ENCODE measurements around the gene KLF6. TPM values are rescaled to one million over a fixed set of nuclear protein-coding genes. Genes with fewer than 3 reads are reported as not detected.

Gene KLF6
- polyA plus RNA-seq, 1 of the 3 experiments (the other 2 are of a cell fraction) = 148 TPM

- POLR2A ChIA-PET = no interaction called here
- H3K4me1 ChIP-seq (ENCODE audit: control insufficient read depth in 1 of 2, insufficient read depth in 2 of 2, low read depth in 1 of 2, low read length in 1 of 2) = peaks cover 16 to 45% of the 10 kb centered on the region in 2 experiments
- no peaks in the 10 kb centered on the region for H3K36me3 ChIP-seq (replicated peaks in 1 of 2; ENCODE audit: control insufficient read depth in 1 of 2, insufficient read depth in 2 of 2, low read length in 1 of 2)
- H3F3A ChIP-seq (replicated peaks; ENCODE audit: insufficient read depth) = peaks cover 31% of the 10 kb centered on the region
- peak overlapping the region; percentile 60 to 100; a peak in 3 of 4 replicates for H3K27ac ChIP-seq (ENCODE audit: low read depth in 2 of 2, low read length in 1 of 2)
- WGBS (ENCODE audit: low lambda C conversion rate) = 34% methylated on average over 7 of the region's 7 CpGs
- no peak for DNase-seq
- no peaks in the 10 kb centered on the region for H3K27me3 ChIP-seq (ENCODE audit: insufficient read depth)
- peak overlapping the region; percentile 69 for H3K4me2 ChIP-seq
- CTCF ChIA-PET = interaction anchor here (0.6 kb wide), 1 partner anchor 408 kb away, joined by 5 read pairs; no protein-coding TSS in a partner anchor
- no peaks in the 10 kb centered on the region for H3K9me2 ChIP-seq
- H4K20me1 ChIP-seq (ENCODE audit: insufficient read depth) = no peaks in the 10 kb centered on the region
- H2AFZ ChIP-seq (ENCODE audit: low read depth) = no peak overlapping the region
- H3K9me3 ChIP-seq = no peaks in the 10 kb centered on the region
- H3K79me2 ChIP-seq (ENCODE audit: insufficient read depth) = no peaks in the 10 kb centered on the region
- peak overlapping the region in 1 of 2 experiments; percentile 28; a peak in 2 of 4 replicates for H3K4me3 ChIP-seq (ENCODE audit: low read depth in 2 of 2, low read length in 1 of 2)
- H3K9ac ChIP-seq = peak overlapping the region; percentile 91
- no peak for TF ChIP-seq EZH2phosphoT487 (IDR thresholded peaks at IDR 0.05; ENCODE audit: borderline replicate concordance, low read depth)
- TF ChIP-seq NRF1 (IDR thresholded peaks at IDR 0.05; ENCODE audit: low read depth, low read length) = no peak
- peak; percentile 86 for TF ChIP-seq PBX3 (IDR thresholded peaks at IDR 0.05)
- TF ChIP-seq FOXM1 (IDR thresholded peaks at IDR 0.05; ENCODE audit: low read depth) = peak; percentile 49
- TF ChIP-seq ZBTB33 (IDR thresholded peaks at IDR 0.05; ENCODE audit: borderline replicate concordance, low read depth) = no peak
- TF ChIP-seq MXI1 (IDR thresholded peaks at IDR 0.05; ENCODE audit: low read depth, low read length) = no peak
- no peak for TF ChIP-seq RFX5 (IDR thresholded peaks at IDR 0.05; ENCODE audit: low read length)
- no peak for TF ChIP-seq SMC3 (IDR thresholded peaks at IDR 0.05; ENCODE audit: low read depth, low read length)
- TF ChIP-seq CHD2 (IDR thresholded peaks at IDR 0.05; ENCODE audit: low read length, partially characterized antibody) = no peak
- TF ChIP-seq EP300 (IDR thresholded peaks at IDR 0.05; ENCODE audit: borderline replicate concordance in 1 of 2, low read depth in 1 of 2, low read length in 1 of 2) = peak in 1 of 2 experiments; percentile 73; a peak in 1 of 4 replicates
- no peak for TF ChIP-seq SIN3A (IDR thresholded peaks at IDR 0.05; ENCODE audit: borderline replicate concordance, low read depth, low read length)
- TF ChIP-seq TEAD4 (IDR thresholded peaks at IDR 0.05; ENCODE audit: borderline replicate concordance, insufficient read depth) = peak; percentile 25; the same call in 1 of the 2 replicates
- no peak for TF ChIP-seq RCOR1 (IDR thresholded peaks at IDR 0.05; ENCODE audit: low read length)
- peak; percentile 52; the same call in 1 of the 2 replicates for TF ChIP-seq NFIC (IDR thresholded peaks at IDR 0.05; ENCODE audit: borderline replicate concordance)
- no peak for TF ChIP-seq GABPA (IDR thresholded peaks at IDR 0.05; ENCODE audit: low read depth)
- no peak for TF ChIP-seq TAF1 (IDR thresholded peaks at IDR 0.05; ENCODE audit: borderline replicate concordance, low read depth, low read length)
- TF ChIP-seq YY1 (IDR thresholded peaks at IDR 0.05; ENCODE audit: low read depth) = no peak; the same call in 1 of the 2 replicates
- TF ChIP-seq TCF12 (IDR thresholded peaks at IDR 0.05) = peak; percentile 75
- no peak for TF ChIP-seq REST (IDR thresholded peaks at IDR 0.05; ENCODE audit: low read depth, low read length)
- TF ChIP-seq, protein P1, sequence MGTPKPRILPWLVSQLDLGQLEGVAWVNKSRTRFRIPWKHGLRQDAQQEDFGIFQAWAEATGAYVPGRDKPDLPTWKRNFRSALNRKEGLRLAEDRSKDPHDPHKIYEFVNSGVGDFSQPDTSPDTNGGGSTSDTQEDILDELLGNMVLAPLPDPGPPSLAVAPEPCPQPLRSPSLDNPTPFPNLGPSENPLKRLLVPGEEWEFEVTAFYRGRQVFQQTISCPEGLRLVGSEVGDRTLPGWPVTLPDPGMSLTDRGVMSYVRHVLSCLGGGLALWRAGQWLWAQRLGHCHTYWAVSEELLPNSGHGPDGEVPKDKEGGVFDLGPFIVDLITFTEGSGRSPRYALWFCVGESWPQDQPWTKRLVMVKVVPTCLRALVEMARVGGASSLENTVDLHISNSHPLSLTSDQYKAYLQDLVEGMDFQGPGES (IDR thresholded peaks at IDR 0.05; ENCODE audit: low read depth, low read length) = no peak
- peak; percentile 41; the same call in 1 of the 2 replicates for TF ChIP-seq USF1 (IDR thresholded peaks at IDR 0.05; ENCODE audit: borderline replicate concordance, low read depth)
- TF ChIP-seq POLR2AphosphoS5 (IDR thresholded peaks at IDR 0.05; ENCODE audit: low read depth, low read length) = peak; percentile 30; the same call in 1 of the 2 replicates
These were observed 20.3 kb upstream of the KLF6 start for GRCh38 chr10:3805201-3805790.

All from SK-N-SH (cell line).